ENCODE results near the gene EVX2.

- TF ChIP-seq CTCF (IDR thresholded peaks at IDR 0.05; ENCODE audit: insufficient read depth, low read depth, low read length), result no peak
- TF ChIP-seq EZH2 (IDR thresholded peaks at IDR 0.05; ENCODE audit: insufficient read depth, low read length), result no peak
Measured at GRCh38 chr2:176105730-176106580, 22.2 kb upstream of the EVX2 start.
